H1 (cell line): ENCODE data around the gene MTCH2. TPM values are rescaled to one million over a fixed set of nuclear protein-coding genes. Genes with fewer than 3 reads are reported as not detected.

Source experiments
- CTCF ChIA-PET: fragments of 300-600 bp; sonication (Branson Sonifier 250); formaldehyde crosslinking; loops from one replicate; lab custom pipeline; 2021; ENCODE audit not compliant: partially characterized antibody; lab: Charles Lee
- POLR2A ChIA-PET: fragments of 300-600 bp; sonication (Branson Sonifier 250); formaldehyde crosslinking; loops from one replicate; lab custom pipeline; 2021; ENCODE audit warnings: inconsistent platforms; ENCODE audit not compliant: partially characterized antibody; lab: Charles Lee
- DNase-seq, 2 experiments: peaks; one replicate each; pipeline versions ENCODE4 v3.0.0 to v3.0.0-alpha.2; 2010 to 2022; ENCODE audit warnings: low spot score in 2 of 2, low read depth in 1 of 2, mixed read lengths in 1 of 2
- FAIRE-seq: peaks from 2 replicates; lab custom pipeline; 2011; peaks lifted over from hg19 to GRCh38; lab: Jason Lieb, UNC
- H2AFZ ChIP-seq: 2 replicates; pipeline ENCODE4 v1.8.1; 2012; ENCODE audit warnings: low read length, inconsistent platforms
- H2AK5ac ChIP-seq: 2 replicates; pipeline ENCODE4 v1.6.1; 2013; ENCODE audit warnings: low read depth, low read length
- H2BK120ac ChIP-seq: replicated peaks from 2 replicates; pipeline ENCODE3; 2013; ENCODE audit warnings: low read depth, low read length, inconsistent platforms
- H2BK12ac ChIP-seq: 2 replicates; pipeline ENCODE4 v1.6.1; 2013; ENCODE audit warnings: low read depth, low read length
- H2BK15ac ChIP-seq: 2 replicates; pipeline ENCODE4 v1.6.1; 2013; ENCODE audit warnings: low read length
- H2BK20ac ChIP-seq: 2 replicates; pipeline ENCODE4 v1.6.1; 2013; ENCODE audit warnings: low read length
- H2BK5ac ChIP-seq: 2 replicates; pipeline ENCODE4 v1.6.1; 2013; ENCODE audit warnings: low read depth, low read length
- H3K14ac ChIP-seq: 2 replicates; pipeline ENCODE4 v1.6.1; 2013; ENCODE audit warnings: inconsistent platforms; ENCODE audit not compliant: insufficient read length
- H3K18ac ChIP-seq: 2 replicates; pipeline ENCODE4 v1.6.1; 2013; ENCODE audit warnings: low read length; ENCODE audit errors: extremely low read depth
- H3K23ac ChIP-seq: 2 replicates; pipeline ENCODE4 v1.6.1; 2013; ENCODE audit warnings: inconsistent platforms; ENCODE audit not compliant: insufficient read length
- H3K23me2 ChIP-seq: 2 replicates; pipeline ENCODE4 v1.6.1; 2013; ENCODE audit warnings: low read depth, low read length
- H3K27ac ChIP-seq: 2 replicates; pipeline ENCODE4 v1.6.1; 2011; ENCODE audit warnings: low read depth, low read length, inconsistent platforms
- H3K27me3 ChIP-seq, 4 experiments: replicated peaks in 1 of 4; 1 replicate in 1 of 4; 2 replicates in 3 of 4; pipeline versions ENCODE4 v1.6.1 to v1.8.1; 2011 to 2013; ENCODE audit warnings: low read length in 3 of 4, mild to moderate bottlenecking in 3 of 4, inconsistent platforms in 2 of 4, mixed read lengths in 2 of 4, moderate library complexity in 1 of 4; ENCODE audit not compliant: control insufficient read depth in 3 of 4, insufficient read depth in 3 of 4; ENCODE audit errors: extremely low read depth in 1 of 4
- H3K36me3 ChIP-seq, 4 experiments: 2 replicates each; pipeline versions ENCODE4 v1.6.1 to v1.8.1; 2011 to 2013; ENCODE audit warnings: mild to moderate bottlenecking in 4 of 4, low read length in 3 of 4, moderate library complexity in 2 of 4, control low read depth in 1 of 4, inconsistent platforms in 1 of 4; ENCODE audit not compliant: insufficient read depth in 4 of 4, control insufficient read depth in 2 of 4
- H3K4ac ChIP-seq: replicated peaks from 2 replicates; pipeline ENCODE3; 2013; ENCODE audit warnings: low read length, low read depth, mixed read lengths, inconsistent platforms; ENCODE audit not compliant: insufficient read length
- H3K4me1 ChIP-seq, 4 experiments: replicated peaks in 1 of 4; 1 replicate in 1 of 4; 2 replicates in 3 of 4; pipeline versions ENCODE4 v1.6.1 to v1.8.1; 2011 to 2013; ENCODE audit warnings: low read length in 3 of 4, inconsistent platforms in 2 of 4, mixed read lengths in 1 of 4; ENCODE audit not compliant: insufficient read depth in 4 of 4, control insufficient read depth in 3 of 4
- H3K4me2 ChIP-seq, 2 experiments: 2 replicates each; pipeline versions ENCODE4 v1.6.1 to v1.8.1; 2011 to 2013; ENCODE audit warnings: low read depth in 2 of 2, low read length in 2 of 2, control low read depth in 1 of 2, inconsistent platforms in 1 of 2, mild to moderate bottlenecking in 1 of 2; ENCODE audit not compliant: insufficient read depth in 1 of 2
- H3K4me3 ChIP-seq, 4 experiments: fragments of 200-600, 300-600 bp in 1 of 4; sonication (generic), shearing (Covaris generic), sonication (Bioruptor Twin) in 1 of 4; 2 replicates each; pipeline versions ENCODE4 v1.5.1 to v1.8.1; 2011 to 2016; ENCODE audit warnings: low read length in 4 of 4, low read depth in 3 of 4, control low read depth in 2 of 4, inconsistent platforms in 2 of 4, mild to moderate bottlenecking in 2 of 4, mixed read lengths in 1 of 4, moderate library complexity in 1 of 4; ENCODE audit not compliant: insufficient read depth in 2 of 4; ENCODE audit errors: extremely low read depth in 1 of 4
- H3K56ac ChIP-seq: replicated peaks from 2 replicates; pipeline ENCODE3; 2013; ENCODE audit warnings: low read depth, mild to moderate bottlenecking, mixed read lengths, low read length, inconsistent platforms; ENCODE audit not compliant: insufficient read length
- H3K79me1 ChIP-seq: 2 replicates; pipeline ENCODE4 v1.6.1; 2013; ENCODE audit warnings: low read depth, low read length, control low read depth
- H3K79me2 ChIP-seq, 2 experiments: 2 replicates each; pipeline versions ENCODE4 v1.6.1 to v1.8.1; 2012 to 2013; ENCODE audit warnings: low read length in 2 of 2, mild to moderate bottlenecking in 2 of 2, inconsistent platforms in 1 of 2; ENCODE audit not compliant: insufficient read depth in 2 of 2, control insufficient read depth in 1 of 2
- H3K9ac ChIP-seq, 4 experiments: replicated peaks in 1 of 4; 1 replicate in 1 of 4; 2 replicates in 3 of 4; pipeline versions ENCODE4 v1.6.1 to v1.8.1; 2011 to 2013; ENCODE audit warnings: low read depth in 3 of 4, low read length in 3 of 4, control low read depth in 2 of 4, mild to moderate bottlenecking in 2 of 4, moderate library complexity in 2 of 4, inconsistent platforms in 1 of 4; ENCODE audit errors: extremely low read depth in 1 of 4
- H3K9me3 ChIP-seq, 2 experiments: 2 replicates each; pipeline versions ENCODE4 v1.6.1 to v1.8.1; 2012 to 2013; ENCODE audit warnings: mild to moderate bottlenecking in 2 of 2, moderate library complexity in 2 of 2, control low read depth in 1 of 2, inconsistent platforms in 1 of 2, low read depth in 1 of 2, low read length in 1 of 2, mixed read lengths in 1 of 2; ENCODE audit not compliant: insufficient read depth in 2 of 2
- H4K20me1 ChIP-seq, 2 experiments: replicated peaks in 1 of 2; 2 replicates each; pipeline versions ENCODE3 to v1.8.1; 2011 to 2013; ENCODE audit warnings: inconsistent platforms in 2 of 2, low read length in 2 of 2, mild to moderate bottlenecking in 1 of 2; ENCODE audit not compliant: insufficient read depth in 2 of 2, control insufficient read depth in 1 of 2
- H4K5ac ChIP-seq: 2 replicates; pipeline ENCODE4 v1.6.1; 2013; ENCODE audit warnings: low read length, low read depth, mixed read lengths, inconsistent platforms; ENCODE audit not compliant: insufficient read length
- H4K8ac ChIP-seq: 2 replicates; pipeline ENCODE4 v1.8.0; 2013; ENCODE audit warnings: mild to moderate bottlenecking, moderate library complexity, low read length, inconsistent platforms; ENCODE audit not compliant: insufficient read depth; ENCODE audit errors: extremely low read depth
- H4K91ac ChIP-seq: replicated peaks from 2 replicates; pipeline ENCODE3; 2013; ENCODE audit warnings: low read length, mixed read lengths, inconsistent platforms; ENCODE audit not compliant: insufficient read length
- CEBPB ChIP-seq: IDR thresholded peaks from 2 replicates; pipeline ENCODE4 v1.6.1; 2012; ENCODE audit warnings: low read depth, low read length
- EP300 ChIP-seq, 2 experiments: IDR thresholded peaks; 1 replicate in 1 of 2; 2 replicates in 1 of 2; pipeline ENCODE4 v1.6.1; 2011 to 2012; ENCODE audit warnings: low read depth in 2 of 2, low read length in 2 of 2, mild to moderate bottlenecking in 2 of 2, borderline replicate concordance in 1 of 2, inconsistent platforms in 1 of 2, moderate library complexity in 1 of 2
- MAX ChIP-seq: IDR thresholded peaks from 2 replicates; pipeline ENCODE4 v1.6.1; 2012; ENCODE audit warnings: inconsistent platforms
- WGBS, 2 experiments: shearing (Covaris generic) in 1 of 2; methylation state at CpG; one replicate each; pipeline versions ENCODE4 v1.1.6 to v1.1.7; 2013 to 2015; ENCODE audit warnings: low lambda C conversion rate in 2 of 2, mixed read lengths in 2 of 2, inconsistent platforms in 1 of 2, low coverage in 1 of 2, missing lambda C conversion rate in 1 of 2; ENCODE audit not compliant: insufficient replicate concordance in 2 of 2, insufficient coverage in 1 of 2, insufficient read length in 1 of 2; ENCODE audit errors: extremely low coverage in 1 of 2, missing lambda C conversion rate in 1 of 2; 5-methylcytosine and 5-hydroxymethylcytosine counted together
- polyA plus RNA-seq, 7 experiments: library from polyadenylated mRNA; depleted of rRNA in 3 of 7; stranded (reverse) in 5 of 7; unstranded in 2 of 7; fragments of >200 nt in 5 of 7; fragments of 200-250 nt in 2 of 7; gene quantifications; 1 replicate in 5 of 7; 2 replicates in 1 of 7; 4 replicates in 1 of 7; pipeline versions ENCODE4 v1.2.1 to v1.2.3, GENCODE V29; 2011 to 2013; ENCODE audit warnings: missing spikeins in 2 of 7, mixed read lengths in 2 of 7
- total RNA-seq: library from RNA; stranded (reverse); fragmentation: NEBNext Ultra II Directional; extraction: Animal tissue kit (Norgen Biotek cat#: 25700); gene quantifications from 2 replicates; pipeline ENCODE4 v1.2.1, GENCODE V29; 2021

MTCH2 gene
- total and polyA plus RNA-seq, 2 of the 8 experiments (the other 6 are each of a cell fraction or from before 2014, with no cell fraction given): 157 to 171 TPM

- 96% methylated on average over 3 of the region's 3 CpGs; no CpG with 5 or more reads in 1 of the 2 experiments for WGBS, 2 experiments
- no peak overlapping the region for H4K91ac ChIP-seq
- no peaks in the 10 kb centered on the region; a peak in 1 of 7 replicates for H3K4me1 ChIP-seq
- H3K9me3 ChIP-seq: no peaks in the 10 kb centered on the region
- no peak overlapping the region for H2AFZ ChIP-seq
- no peak for FAIRE-seq
- no peaks in the 10 kb centered on the region for H3K36me3 ChIP-seq
- no peaks in the 10 kb centered on the region for H3K23me2 ChIP-seq
- H4K20me1 ChIP-seq: no peaks in the 10 kb centered on the region
- no peak overlapping the region for H3K18ac ChIP-seq
- POLR2A ChIA-PET: interaction anchor here (1.2 to 2.9 kb wide), 4 partner anchors 9 to 22 kb away, joined by 3 to 14 read pairs (median 4); partner anchors contain the start of gene C1QTNF4
- H4K8ac ChIP-seq: no peak overlapping the region
- H2AK5ac ChIP-seq: no peak overlapping the region
- H3K27ac ChIP-seq: no peak overlapping the region
- TF ChIP-seq MAX (no peak), CEBPB (no peak), EP300 (IDR thresholded peaks at IDR 0.05; ENCODE audit: borderline replicate concordance in 1 of 2, low read depth in 2 of 2, low read length in 2 of 2) (no peak)
- no peak overlapping the region for H2BK5ac ChIP-seq
- no peak overlapping the region for H3K4me3 ChIP-seq
- no peak overlapping the region for H2BK15ac ChIP-seq
- H3K14ac ChIP-seq: no peak overlapping the region
- no peaks in the 10 kb centered on the region for H3K79me2 ChIP-seq
- no peak overlapping the region for H3K4ac ChIP-seq
- no peak overlapping the region for H2BK12ac ChIP-seq
- no peak overlapping the region for H3K56ac ChIP-seq
- no peak overlapping the region for H4K5ac ChIP-seq
- no peak for DNase-seq
- CTCF ChIA-PET: interaction anchor here (0.9 to 3.7 kb wide), 3 partner anchors 10 to 21 kb away, joined by 3 to 17 read pairs (median 6); no protein-coding TSS in a partner anchor
- no peak overlapping the region for H2BK120ac ChIP-seq
- no peak overlapping the region for H3K23ac ChIP-seq
- no peak overlapping the region for H2BK20ac ChIP-seq
- no peaks in the 10 kb centered on the region for H3K27me3 ChIP-seq
- H3K9ac ChIP-seq: no peak overlapping the region
- no peaks in the 10 kb centered on the region for H3K79me1 ChIP-seq
- H3K4me2 ChIP-seq: no peak overlapping the region
These were observed 36.4 kb downstream of the MTCH2 start for GRCh38 chr11:47605921-47606320.
